Measurements from ENCODE around the gene MEX3D.
"Not testable (repeated sequence)": the region's sequence is repeated elsewhere in the genome, so short reads cannot be mapped to it uniquely, and the experiment has no call there.

Gene MEX3D

DNA sequence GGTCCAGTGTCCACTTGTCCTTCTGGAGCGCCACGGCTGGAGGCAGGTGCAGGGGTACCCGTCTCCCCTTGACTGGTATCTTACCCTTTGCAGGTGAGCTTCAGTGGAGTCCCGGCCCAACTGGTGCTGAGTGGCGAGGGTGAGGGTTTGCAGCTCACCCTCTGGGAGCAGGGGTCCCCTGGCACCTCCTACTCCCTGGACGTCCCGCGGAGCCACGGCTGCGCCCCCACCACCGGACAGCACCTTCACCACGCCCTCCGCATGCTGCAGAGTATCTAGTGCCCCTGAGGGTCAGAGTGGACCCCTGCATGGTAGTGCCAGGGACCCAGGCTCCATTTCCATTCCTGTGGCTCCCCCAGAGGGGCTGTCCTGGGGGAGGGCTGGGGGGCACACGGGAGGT is 33.2 kb downstream of the MEX3D start:
- no peak for DNase-seq

- no peak for DNase-seq
Observed at GRCh38 chr19:1533510-1534150, 34.5 kb downstream of the MEX3D start.

DNA sequence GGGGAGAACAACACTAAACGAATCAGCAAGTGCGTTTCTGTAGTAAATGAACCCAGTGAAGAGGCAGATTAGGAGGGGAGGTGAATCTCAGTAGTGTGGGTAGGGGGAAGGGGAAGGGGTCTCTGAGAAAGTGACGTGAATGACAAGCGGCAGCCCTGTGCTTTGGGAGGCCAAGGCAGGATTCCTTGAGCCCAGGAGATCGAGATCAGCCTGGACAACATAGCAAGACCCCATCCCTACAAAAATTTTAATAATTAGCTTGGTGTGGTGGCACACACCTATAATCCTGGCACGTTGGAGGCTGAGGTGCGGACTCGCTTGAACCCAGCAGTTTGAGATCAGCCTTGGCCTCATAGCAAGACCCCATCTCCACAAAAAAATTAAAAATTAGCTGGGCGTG is 36.1 kb downstream of the MEX3D start:
- no peak for DNase-seq

- DNase-seq = no peak
Observed at GRCh38 chr19:1531587-1531986, 36.5 kb downstream of the MEX3D start.

DNA sequence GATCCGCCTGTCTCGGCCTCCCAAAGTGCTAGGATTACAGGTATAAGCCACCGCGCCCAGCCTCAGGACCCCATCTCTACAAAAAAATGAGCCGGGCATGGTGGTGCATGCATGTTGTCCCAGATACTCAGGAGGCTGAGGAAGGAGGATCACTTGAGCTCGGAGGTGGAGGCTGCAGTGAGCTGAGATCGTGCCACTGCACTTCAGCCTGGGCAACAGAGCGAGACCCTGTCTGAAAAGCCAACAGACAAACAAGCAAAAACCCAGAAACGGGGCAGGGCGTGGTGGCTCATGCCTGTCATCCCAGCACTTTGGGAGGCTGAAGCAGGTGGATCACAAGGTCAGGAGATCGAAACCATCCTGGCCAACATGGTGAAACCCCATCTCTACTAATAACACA is 37.3 kb downstream of the MEX3D start:
- DNase-seq = not testable (repeated sequence)

DNA sequence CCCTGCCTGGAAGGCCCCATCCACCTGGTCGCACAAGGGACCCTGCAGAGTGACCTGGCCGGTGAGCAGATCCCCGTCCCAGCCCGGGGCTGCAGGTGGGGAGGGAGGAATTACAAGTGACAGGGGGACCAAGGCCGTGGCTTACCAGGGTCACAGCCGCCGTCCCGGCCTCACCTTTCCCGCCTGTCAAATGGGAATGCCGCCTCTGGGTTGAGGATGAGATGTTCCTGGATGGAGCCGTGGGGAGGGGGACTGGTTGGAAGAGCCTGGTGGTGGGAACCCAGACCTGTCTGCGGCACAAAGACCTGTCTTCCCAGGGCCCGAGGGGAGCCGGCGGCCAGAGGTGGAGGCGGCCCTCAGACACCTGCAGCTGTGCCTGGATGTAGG is 38.7 kb downstream of the MEX3D start:
- no peak for DNase-seq

DNA sequence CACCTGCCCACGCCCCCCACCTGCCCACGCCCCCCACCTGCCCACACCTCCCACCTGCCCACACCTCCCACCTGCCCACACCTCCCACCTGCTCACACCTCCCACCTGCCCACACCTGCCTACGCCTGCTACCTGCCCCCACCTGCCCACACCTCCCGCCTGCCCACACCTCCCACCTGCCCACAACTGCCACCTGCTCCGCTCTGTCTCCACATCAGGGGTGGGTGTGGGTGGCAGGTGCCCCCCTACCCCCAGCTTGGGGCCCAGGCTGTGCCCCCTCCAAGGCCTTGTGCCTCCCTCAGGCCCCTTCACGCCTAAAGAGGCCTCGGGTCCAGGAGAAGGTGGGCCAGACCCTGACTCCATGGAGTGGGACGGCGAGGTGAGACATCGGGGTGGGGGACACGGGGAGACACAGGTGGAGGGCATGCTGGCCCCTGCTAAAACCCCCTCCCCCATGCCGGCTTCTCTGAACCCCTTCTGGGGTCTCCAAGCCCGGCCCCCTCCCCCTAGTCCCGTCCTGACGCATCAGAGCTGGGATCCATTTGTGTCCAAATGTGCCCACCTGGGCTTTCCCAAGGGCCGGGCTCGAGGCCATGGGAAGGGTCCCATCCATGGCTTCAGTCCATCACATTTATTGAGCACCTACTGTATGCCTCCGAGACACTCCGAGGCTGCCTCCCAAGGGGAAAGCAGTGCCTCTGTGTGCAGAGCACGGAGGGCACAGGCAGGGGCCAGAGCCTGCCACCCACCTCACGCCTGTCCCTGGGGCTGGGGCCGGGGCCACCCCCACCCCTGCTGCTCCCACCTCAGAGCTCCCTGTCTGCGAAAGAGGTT is 39.3 kb downstream of the MEX3D start:
- DNase-seq = no peak

- DNase-seq = no peak
Observed at GRCh38 chr19:1527650-1528309, 40.3 kb downstream of the MEX3D start.

DNA sequence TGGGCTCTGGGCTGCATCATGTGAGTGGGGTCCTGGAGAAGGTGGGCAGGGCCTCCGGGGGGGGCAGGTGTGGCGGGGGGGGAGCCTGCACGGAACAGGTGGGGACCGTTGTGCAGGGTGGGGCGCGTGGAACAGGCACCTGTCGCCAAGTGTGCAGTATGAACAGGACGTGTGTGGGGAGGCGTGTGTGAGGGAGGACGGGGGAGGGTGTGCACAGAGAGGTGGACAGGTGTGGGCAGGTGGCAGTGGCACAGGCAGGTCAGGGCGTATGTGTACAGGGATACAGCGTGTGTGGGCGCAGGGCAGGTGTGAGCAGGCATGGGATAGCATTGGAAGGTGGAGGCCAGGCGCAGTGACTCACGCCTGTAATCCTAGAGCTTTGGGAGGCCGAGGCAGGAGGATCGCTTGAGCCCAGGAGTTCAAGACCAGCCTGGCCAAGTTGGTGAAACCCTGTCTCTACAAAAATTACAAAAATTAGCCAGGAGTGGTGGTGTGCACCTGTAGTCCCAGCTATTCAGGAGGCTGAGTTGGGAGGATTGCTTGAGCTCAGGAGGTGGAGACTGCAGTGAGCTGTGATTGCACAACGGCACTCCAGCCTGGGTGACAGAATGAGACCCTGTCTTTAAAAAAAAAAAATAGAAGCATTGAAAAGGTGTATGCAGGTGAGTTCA is 41.0 kb downstream of the MEX3D start:
- no peak for DNase-seq

GRCh38 chr19:1526066-1526778 is 41.9 kb downstream of the MEX3D start:
- DNase-seq = no peak

GRCh38 chr19:1525343-1525742 is 42.8 kb downstream of the MEX3D start:
- DNase-seq = peak in 1 of 14 donors; percentile 31

- no peak for DNase-seq
Observed at GRCh38 chr19:1524972-1525325, 43.2 kb downstream of the MEX3D start.

DNA sequence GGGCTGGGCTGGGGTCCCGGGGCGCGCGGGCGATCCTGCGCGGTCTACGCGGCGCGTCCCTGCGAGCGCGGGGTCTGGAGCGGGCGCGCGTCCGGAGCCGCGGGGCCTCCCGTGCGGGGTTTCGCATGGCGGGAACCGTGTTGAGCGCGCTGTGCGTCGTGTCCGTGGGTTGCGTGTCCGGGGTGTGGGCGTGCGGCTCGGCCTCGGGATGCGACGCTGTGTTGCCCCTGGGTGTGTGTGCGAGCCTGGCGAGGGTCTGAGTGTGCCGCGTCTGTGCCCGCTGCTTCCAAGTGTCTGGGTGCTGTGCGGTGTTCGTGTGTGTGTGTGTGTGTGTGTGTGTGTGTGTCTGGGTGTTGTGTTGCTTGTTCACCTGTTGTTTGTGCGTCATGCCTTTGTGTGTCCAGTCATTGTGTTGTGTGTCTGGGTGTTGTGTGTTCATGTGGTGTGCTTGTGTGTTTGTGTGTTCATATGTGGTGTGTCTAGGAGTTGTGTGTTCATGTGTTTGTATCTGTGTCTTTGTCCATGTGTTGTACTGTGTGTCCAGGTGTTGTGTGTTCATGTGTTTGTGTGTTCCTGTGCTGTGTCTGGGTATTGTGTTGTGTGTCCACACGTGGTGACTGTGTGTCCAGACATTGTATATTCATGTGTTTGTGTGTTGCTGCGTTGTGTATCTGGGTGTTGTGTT is 43.7 kb downstream of the MEX3D start:
- no peak for DNase-seq

GRCh38 chr19:1523412-1524286 is 44.5 kb downstream of the MEX3D start, which contains the start of gene PLK5:
PLK5 (plus strand) TSS chr19:1524077; CDS start chr19:1526997, 2,920 bp downstream.
- DNase-seq = peak in 1 of 14 donors; percentile 20

DNA sequence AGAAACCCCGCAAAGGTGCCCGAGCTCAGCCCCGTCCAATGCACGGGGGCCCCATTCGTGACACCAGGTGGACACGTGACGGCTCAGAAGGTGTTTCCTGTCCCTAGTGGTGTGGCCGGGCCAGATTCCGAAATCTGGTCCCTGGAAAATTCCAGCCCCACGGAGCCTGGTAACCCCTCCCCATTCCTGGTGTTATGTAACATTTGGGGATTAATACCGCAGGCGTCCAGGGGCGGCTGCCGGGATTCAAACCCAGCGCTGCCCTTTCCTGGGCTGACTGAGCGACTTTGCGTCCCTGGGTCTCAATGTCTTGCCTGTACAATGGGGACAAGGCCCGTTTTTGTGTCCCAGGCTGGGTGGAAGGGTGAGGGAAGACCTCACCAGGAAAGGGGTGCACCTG is 45.3 kb downstream of the MEX3D start:
- peak in 1 of 14 donors; percentile 79 for DNase-seq

- no peak for DNase-seq
Observed at GRCh38 chr19:1522061-1522460, 46.1 kb downstream of the MEX3D start.

GRCh38 chr19:1521636-1522035 is 46.5 kb downstream of the MEX3D start:
- DNase-seq = peak in 11 of 14 donors; percentile 4 to 88 (median 53)

DNA sequence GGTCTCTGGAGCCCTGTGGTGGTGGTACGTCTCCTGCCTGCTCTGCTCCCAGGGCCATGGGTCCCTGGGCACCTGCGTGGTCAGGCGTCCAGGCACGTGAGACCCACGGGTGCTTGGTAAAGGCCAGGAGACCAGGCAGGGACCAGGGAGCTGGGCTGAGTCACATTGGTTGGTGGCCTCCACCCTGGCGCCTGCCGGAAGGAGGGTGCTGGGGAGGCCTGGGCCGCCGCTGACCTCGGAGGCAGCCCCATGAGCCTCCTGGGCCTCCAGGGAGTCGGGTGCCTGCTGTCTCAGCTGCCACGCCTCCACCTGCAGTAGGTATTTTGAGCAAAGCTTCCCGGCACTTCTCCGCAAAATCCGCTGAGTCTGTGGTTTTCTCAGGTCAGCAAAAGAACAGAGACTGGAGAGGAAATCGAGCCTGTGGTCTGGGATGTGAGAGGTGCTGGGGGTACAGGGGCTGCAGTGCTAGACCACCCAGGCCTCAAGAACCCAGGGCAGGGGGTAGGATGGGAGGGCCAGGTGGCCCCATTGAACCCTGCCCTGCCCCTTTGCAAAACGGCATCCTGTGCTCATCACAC is 47.8 kb downstream of the MEX3D start:
- no peak for DNase-seq

DNA sequence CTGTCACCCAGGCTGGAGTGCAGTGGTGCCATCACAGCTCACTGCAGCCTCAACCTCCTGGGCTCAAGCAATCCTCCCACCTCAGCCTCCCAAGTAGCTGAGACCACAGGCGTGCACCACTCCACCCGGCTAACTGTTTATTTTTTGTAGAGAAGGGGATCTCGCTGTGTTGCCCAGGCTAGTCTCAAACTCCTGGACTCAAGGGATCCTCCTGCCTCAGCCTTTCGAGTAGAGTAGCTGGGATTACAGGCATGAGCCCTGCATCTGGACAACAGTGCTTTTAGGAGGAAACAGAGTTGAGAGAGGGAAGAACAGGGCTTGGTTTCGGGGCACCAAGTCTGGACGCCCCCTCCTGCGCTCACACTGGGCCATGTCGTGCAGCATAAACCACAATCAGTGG is 48.3 kb downstream of the MEX3D start:
- DNase-seq = not testable (repeated sequence)

GRCh38 chr19:1518471-1518870 is 49.7 kb downstream of the MEX3D start:
- DNase-seq = no peak
